Muscle layer of colon (tissue), 2 donors: Measurements from ENCODE around the gene BRSK2.

Source experiments
- H3K27ac ChIP-seq: one replicate; pipeline ENCODE4 v1.7.0; 2013; ENCODE audit warnings: low read depth, mild to moderate bottlenecking, low read length, moderate library complexity
- H3K27me3 ChIP-seq, 2 donors: one replicate each; pipeline ENCODE4 v1.7.0; 2013; ENCODE audit warnings: low read length in 2 of 2, mild to moderate bottlenecking in 2 of 2; ENCODE audit not compliant: insufficient read depth in 2 of 2, control insufficient read depth in 1 of 2
- H3K36me3 ChIP-seq: one replicate; pipeline ENCODE4 v1.7.0; 2013; ENCODE audit warnings: mild to moderate bottlenecking, low read length; ENCODE audit not compliant: insufficient read depth
- H3K4me1 ChIP-seq: one replicate; pipeline ENCODE4 v1.7.0; 2013; ENCODE audit warnings: mild to moderate bottlenecking, low read length; ENCODE audit not compliant: insufficient read depth
- H3K4me3 ChIP-seq, 2 donors: one replicate each; pipeline ENCODE4 v1.7.0; 2013; ENCODE audit warnings: low read length in 2 of 2, low read depth in 1 of 2, mild to moderate bottlenecking in 1 of 2, moderate library complexity in 1 of 2
- H3K9ac ChIP-seq: one replicate; pipeline ENCODE4 v1.7.0; 2013; ENCODE audit warnings: low read length
- H3K9me3 ChIP-seq: one replicate; pipeline ENCODE4 v1.7.0; 2013; ENCODE audit warnings: mild to moderate bottlenecking, low read length
- donor health status: abdominal sarcoma.
- donor health status: Adenocarcinoma of cecum.

The BRSK2 gene

GRCh38 chr11:1348146-1348795 is 41.5 kb upstream of the BRSK2 start:
- Histone ChIP-seq H3K9ac (no peak overlapping the region), H3K9me3 (no peaks in the 10 kb centered on the region), H3K27me3 (peaks cover 0 to 14% of the 10 kb centered on the region in 2 donors), H3K27ac (no peak overlapping the region), H3K36me3 (no peaks in the 10 kb centered on the region), H3K4me1 (no peaks in the 10 kb centered on the region), H3K4me3 (no peak overlapping the region)

GRCh38 chr11:1348796-1349326 is 40.9 kb upstream of the BRSK2 start:
- Histone ChIP-seq H3K4me3 (no peak overlapping the region), H3K9ac (no peak overlapping the region), H3K36me3 (no peaks in the 10 kb centered on the region), H3K9me3 (no peaks in the 10 kb centered on the region), H3K27me3 (peaks cover 0 to 18% of the 10 kb centered on the region in 2 donors), H3K27ac (no peak overlapping the region), H3K4me1 (no peaks in the 10 kb centered on the region)

DNA sequence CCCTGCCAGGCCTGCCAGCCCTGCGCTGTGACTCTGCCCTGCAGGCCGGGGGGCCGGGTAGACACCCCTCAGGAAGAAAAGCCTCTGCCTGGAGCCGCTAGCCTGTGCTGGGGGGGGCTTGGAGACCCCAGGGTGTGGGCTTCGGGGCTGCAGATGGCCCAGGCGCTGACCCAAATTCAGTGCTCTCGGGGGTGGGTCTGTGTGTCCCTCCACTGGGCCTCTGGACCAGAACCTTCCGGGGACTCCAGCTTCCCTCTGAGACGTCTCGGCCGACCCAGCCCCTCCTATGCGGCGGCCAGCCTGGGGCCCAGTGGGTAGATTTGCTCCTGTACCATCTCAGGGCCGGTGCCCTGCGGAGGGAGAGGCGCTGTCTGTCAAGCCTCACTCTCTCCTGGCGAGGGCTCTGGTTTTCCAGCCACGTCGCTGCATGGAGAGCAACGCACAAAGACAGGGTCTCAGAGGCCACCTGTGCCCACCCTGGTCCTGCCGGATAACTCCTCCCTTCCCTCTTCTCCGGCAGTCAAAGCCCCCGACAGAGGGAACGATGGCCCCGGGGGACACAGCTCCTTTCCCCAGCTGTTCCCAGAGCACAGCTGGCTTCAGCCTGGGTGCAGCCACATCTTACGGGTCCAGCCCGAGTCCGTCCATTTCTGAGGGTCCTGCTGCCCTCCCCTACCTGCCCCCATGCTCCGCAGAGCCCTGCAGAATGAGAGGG is 40.2 kb upstream of the BRSK2 start:
- Histone ChIP-seq H3K4me3 (no peak overlapping the region), H3K9me3 (no peaks in the 10 kb centered on the region), H3K27ac (no peak overlapping the region), H3K36me3 (no peaks in the 10 kb centered on the region), H3K9ac (no peak overlapping the region), H3K4me1 (no peaks in the 10 kb centered on the region), H3K27me3 (peaks cover 0 to 18% of the 10 kb centered on the region in 2 donors)

DNA sequence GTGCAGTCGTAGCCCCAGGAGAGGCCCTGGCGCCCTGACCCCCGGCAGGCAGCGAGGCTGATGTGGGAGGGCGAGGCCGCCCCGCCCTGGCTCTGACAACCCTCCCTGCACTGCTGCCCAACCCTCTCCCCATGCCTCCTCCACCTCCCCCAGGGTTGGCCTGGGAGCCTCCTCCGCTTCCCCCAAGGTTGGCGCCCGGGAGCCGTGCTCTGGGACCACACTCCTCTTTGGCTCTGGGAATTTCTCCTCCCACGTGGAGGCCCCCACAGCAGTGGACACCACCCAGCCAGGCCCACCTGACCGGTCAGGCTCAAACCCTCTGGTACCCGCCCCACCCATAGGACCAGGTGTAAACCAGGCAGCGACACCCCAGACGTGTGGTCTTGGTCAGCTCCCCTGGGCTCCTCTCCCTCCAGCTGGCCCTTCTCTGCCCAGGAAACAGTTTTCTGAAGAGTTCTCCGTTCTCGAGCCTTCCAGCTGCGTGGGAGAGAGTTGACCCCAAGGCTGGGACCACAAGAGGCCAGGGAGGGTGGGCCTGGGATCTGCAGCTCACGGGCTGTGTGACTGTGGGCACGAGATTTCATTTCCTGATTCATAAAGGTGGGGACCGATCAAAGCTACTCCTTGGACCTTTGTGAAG is 39.5 kb upstream of the BRSK2 start:
- Histone ChIP-seq H3K27ac (no peak overlapping the region), H3K4me3 (no peak overlapping the region), H3K27me3 (peaks cover 0 to 18% of the 10 kb centered on the region in 2 donors), H3K36me3 (no peaks in the 10 kb centered on the region), H3K9me3 (no peaks in the 10 kb centered on the region), H3K4me1 (no peaks in the 10 kb centered on the region), H3K9ac (no peak overlapping the region)

GRCh38 chr11:1351278-1351937 is 38.3 kb upstream of the BRSK2 start:
- H3K4me3 ChIP-seq: no peak overlapping the region
- H3K27me3 ChIP-seq: peaks cover 0 to 18% of the 10 kb centered on the region in 2 donors
- no peak overlapping the region for H3K9ac ChIP-seq
- no peak overlapping the region for H3K27ac ChIP-seq
- H3K4me1 ChIP-seq: no peaks in the 10 kb centered on the region
- no peaks in the 10 kb centered on the region for H3K36me3 ChIP-seq
- no peaks in the 10 kb centered on the region for H3K9me3 ChIP-seq

- no peaks in the 10 kb centered on the region for H3K4me1 ChIP-seq
- no peak overlapping the region for H3K27ac ChIP-seq
- H3K36me3 ChIP-seq: no peaks in the 10 kb centered on the region
- no peak overlapping the region for H3K9ac ChIP-seq
- H3K4me3 ChIP-seq: no peak overlapping the region
- no peaks in the 10 kb centered on the region for H3K9me3 ChIP-seq
- H3K27me3 ChIP-seq: peaks cover 0 to 18% of the 10 kb centered on the region in 2 donors
Measured at GRCh38 chr11:1352696-1353382, 36.9 kb upstream of the BRSK2 start.

DNA sequence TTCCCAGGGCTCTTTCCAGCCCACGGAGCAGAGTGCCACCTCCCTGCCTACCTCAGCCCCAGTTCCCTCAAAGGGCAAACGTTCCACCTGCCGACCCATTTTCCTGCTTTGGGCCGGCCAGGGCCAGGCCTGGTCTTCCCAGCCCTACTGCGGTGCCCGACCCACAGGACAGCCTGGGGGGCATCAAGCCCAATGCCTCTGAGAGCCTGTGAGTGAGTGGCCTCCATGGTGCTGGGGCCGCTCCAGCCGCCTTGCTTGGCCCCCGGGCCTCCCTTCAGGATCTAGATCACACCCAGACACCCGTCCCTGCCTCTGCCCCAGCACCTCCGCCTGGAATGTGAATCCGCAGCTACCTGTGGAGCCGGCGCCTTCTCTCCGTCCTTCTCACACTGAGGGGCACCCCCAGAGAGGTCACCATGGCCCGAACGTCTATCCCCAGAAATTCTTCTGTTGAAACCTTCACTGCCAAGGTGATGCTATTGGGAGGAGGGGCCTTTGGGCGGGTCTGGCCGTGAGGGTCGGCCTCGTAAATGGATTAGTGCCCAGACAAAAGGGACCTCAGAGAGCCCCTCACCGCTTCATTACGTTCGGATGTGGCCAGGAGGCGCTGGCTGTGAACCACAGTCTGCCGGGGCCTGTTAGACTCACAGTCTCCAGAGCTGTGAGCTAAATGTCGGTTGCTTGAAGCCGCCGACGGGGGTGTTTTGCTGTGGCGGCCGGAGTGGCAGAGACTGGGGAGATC is 36.2 kb upstream of the BRSK2 start:
- Histone ChIP-seq H3K36me3 (no peaks in the 10 kb centered on the region), H3K27me3 (peaks cover 0 to 18% of the 10 kb centered on the region in 2 donors), H3K4me1 (no peaks in the 10 kb centered on the region), H3K9me3 (no peaks in the 10 kb centered on the region), H3K27ac (no peak overlapping the region), H3K9ac (no peak overlapping the region), H3K4me3 (no peak overlapping the region)

- Histone ChIP-seq H3K4me3 (no peak overlapping the region), H3K9me3 (no peaks in the 10 kb centered on the region), H3K4me1 (no peaks in the 10 kb centered on the region), H3K9ac (no peak overlapping the region), H3K27me3 (peaks cover 0 to 12% of the 10 kb centered on the region in 2 donors), H3K27ac (no peak overlapping the region), H3K36me3 (no peaks in the 10 kb centered on the region)
Measured at GRCh38 chr11:1354125-1354938, 35.4 kb upstream of the BRSK2 start.

DNA sequence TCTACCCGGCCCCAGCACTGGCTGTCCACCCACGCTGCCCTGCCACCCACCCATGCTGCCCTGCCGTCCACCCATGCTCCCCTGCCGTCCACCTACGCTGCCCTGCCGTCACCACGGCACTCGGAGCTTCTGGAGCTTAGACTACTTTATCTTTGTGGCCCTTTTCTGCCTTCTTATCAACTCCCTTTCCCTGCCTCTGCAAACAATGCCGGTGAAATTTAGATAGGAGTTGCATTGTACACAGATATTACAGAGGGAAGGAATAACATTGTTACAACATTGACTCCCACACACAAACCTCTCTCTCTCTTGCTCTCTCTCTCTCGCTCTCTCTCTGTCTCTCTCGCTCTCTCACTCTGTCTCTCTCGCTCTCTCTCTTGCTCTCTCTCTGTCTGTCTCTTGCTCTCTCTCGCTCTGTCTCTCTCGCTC is 33.7 kb upstream of the BRSK2 start:
- H3K4me1 ChIP-seq: no peaks in the 10 kb centered on the region
- H3K9me3 ChIP-seq: no peaks in the 10 kb centered on the region
- H3K9ac ChIP-seq: no peak overlapping the region
- peaks cover 0 to 6% of the 10 kb centered on the region in 2 donors for H3K27me3 ChIP-seq
- no peak overlapping the region for H3K27ac ChIP-seq
- no peaks in the 10 kb centered on the region for H3K36me3 ChIP-seq
- H3K4me3 ChIP-seq: no peak overlapping the region

DNA sequence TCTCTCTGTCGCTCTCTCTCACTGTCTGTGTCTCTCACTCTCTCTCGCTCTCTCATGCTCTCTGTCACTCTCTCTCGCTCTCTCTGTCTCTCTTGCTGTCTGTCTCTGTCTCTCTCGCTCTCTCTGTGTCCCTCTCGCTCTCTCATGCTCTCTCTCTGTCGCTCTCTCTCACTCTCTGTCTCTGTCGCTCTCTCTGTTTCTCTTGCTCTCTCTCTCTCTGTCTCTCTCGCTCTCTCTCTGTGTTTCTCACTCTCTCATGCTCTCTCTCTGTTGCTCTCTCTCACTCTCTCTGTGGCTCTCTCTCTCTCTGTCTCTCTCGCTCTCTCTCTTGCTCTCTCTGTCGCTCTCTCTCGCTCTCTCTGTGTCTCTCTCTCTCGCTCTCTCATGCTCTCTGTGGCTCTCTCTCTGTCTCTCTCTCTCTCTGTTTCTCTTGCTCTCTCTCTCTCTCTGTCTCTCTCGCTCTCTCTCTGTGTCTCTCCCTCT is 33.2 kb upstream of the BRSK2 start:
- Histone ChIP-seq H3K36me3 (no peaks in the 10 kb centered on the region), H3K9me3 (no peaks in the 10 kb centered on the region), H3K9ac (no peak overlapping the region), H3K27me3 (peaks cover 0 to 6% of the 10 kb centered on the region in 2 donors), H3K4me3 (no peak overlapping the region), H3K4me1 (no peaks in the 10 kb centered on the region), H3K27ac (no peak overlapping the region)
